T-helper 2 cell treated with Interferon-gamma antibody and Interleukin-4, amounts not matched to agents 5 μg/mL and 100 μg/mL, for 36 hours (primary cell): ENCODE measurements around the gene CMTR2.
A peak's percentile ranks its signal among the peaks of the same experiment; 100 is the strongest.
"Not testable (repeated sequence)": the region's sequence is repeated elsewhere in the genome, so short reads cannot be mapped to it uniquely, and the experiment has no call there.

Experiments used
- DNase-seq: peaks from one replicate; pipeline ENCODE4 v3.0.0; 2021; ENCODE audit warnings: low spot score
- H3K27ac Mint-ChIP-seq: one replicate; pipeline ENCODE4 v1.8.0; 2021; ENCODE audit warnings: mild to moderate bottlenecking, mixed read lengths
- H3K27me3 Mint-ChIP-seq: one replicate; pipeline ENCODE4 v1.8.0; 2021; ENCODE audit warnings: low read depth, mixed read lengths
- H3K36me3 Mint-ChIP-seq: one replicate; pipeline ENCODE4 v1.8.0; 2021; ENCODE audit warnings: low read depth, mixed read lengths
- H3K4me1 Mint-ChIP-seq: one replicate; pipeline ENCODE4 v1.8.0; 2021; ENCODE audit warnings: low read depth, mixed read lengths
- H3K4me3 Mint-ChIP-seq: one replicate; pipeline ENCODE4 v1.8.0; 2022; ENCODE audit warnings: mild to moderate bottlenecking, moderate library complexity, mixed read lengths
- H3K9me3 Mint-ChIP-seq: one replicate; pipeline ENCODE4 v1.8.0; 2021; ENCODE audit warnings: mixed read lengths

CMTR2 gene

GRCh38 chr16:71288890-71289731, at the start of gene CMTR2:
TSS of gene CMTR2 (minus strand) at chr16:71289402. CDS start at chr16:71285920, 3,482 bp downstream.
- no peaks in the 10 kb centered on the region for H3K9me3 Mint-ChIP-seq

DNA sequence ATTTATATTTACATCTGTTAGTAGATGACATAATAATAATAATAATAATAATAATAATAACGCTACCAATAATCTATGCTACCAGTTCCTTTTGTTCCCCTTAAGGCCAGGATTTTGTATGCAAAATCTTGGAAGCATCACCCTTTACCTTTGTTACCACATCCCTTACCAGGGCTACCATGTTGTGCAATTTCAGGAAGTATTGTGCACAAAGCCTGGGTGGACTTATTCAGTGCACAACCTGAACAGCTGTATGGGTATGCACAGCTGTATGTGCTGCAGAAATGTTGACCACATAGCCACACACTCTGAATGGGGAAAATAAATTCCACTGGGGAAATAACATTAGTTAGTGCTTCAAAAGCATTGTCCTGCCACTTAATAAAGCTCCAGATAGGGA, 49.4 kb upstream of the CMTR2 start:
- no peak for DNase-seq
- Mint-ChIP-seq H3K27me3 (peaks cover 5% of the 10 kb centered on the region), H3K36me3 (no peaks in the 10 kb centered on the region), H3K4me3 (no peak overlapping the region), H3K4me1 (peaks cover 3% of the 10 kb centered on the region), H3K27ac (no peak overlapping the region), H3K9me3 (no peaks in the 10 kb centered on the region)

More at GRCh38 chr16:71288890-71289731, at the start of gene CMTR2:
- Mint-ChIP-seq H3K4me3 (peak within 1 kb of the TSS; percentile 84), H3K4me1 (peaks cover 9% of the 10 kb centered on the region), H3K27me3 (peaks cover 13% of the 10 kb centered on the region), H3K36me3 (peaks cover 31% of the 10 kb centered on the region), H3K27ac (peak within 1 kb of the TSS; percentile 88)
- DNase-seq = peak; percentile 94

DNA sequence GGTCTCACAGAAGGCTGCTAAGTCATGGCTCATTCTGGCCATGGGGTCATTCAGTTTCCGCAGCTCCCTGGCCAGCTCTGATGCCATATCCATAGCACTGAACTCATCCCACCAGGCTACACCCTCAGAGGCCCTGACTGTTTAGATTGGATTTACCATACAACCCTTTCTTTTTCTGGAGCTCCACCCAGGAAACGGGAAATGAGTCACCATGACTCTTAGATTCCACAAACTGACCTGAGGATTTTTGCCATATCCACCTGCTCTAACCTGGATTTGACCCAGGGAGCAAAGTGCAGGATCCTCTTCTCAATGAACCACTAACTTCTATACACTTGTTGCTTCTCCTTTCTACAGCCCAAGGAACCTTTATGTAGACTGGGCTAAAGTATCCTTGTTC, 49.0 kb upstream of the CMTR2 start:
- no peak for DNase-seq
- no peak overlapping the region for H3K4me3 Mint-ChIP-seq
- peaks cover 3% of the 10 kb centered on the region for H3K4me1 Mint-ChIP-seq
- H3K9me3 Mint-ChIP-seq = no peaks in the 10 kb centered on the region
- no peaks in the 10 kb centered on the region for H3K36me3 Mint-ChIP-seq
- peaks cover 5% of the 10 kb centered on the region for H3K27me3 Mint-ChIP-seq
- no peak overlapping the region for H3K27ac Mint-ChIP-seq

DNA sequence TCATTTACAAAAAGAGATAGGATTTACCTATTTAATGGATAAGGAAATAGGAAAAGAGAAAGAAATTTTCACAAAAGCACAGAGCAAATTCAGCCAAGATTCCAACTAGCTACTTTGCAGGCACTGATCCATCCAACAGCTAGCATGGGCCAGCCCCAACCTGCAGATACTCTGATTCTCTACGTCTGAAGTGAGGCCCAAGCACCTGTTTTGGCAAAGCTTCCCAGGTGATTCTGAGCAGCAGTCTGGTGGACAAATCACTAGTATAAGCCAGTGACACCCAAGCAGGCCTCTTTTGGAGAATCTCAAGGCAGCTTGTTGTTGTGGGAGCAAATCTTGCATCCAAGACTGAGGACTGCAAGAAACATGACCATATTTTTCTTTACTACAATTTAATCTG, 48.4 kb upstream of the CMTR2 start:
- no peaks in the 10 kb centered on the region for H3K9me3 Mint-ChIP-seq
- no peak for DNase-seq
- peaks cover 5% of the 10 kb centered on the region for H3K27me3 Mint-ChIP-seq
- no peak overlapping the region for H3K27ac Mint-ChIP-seq
- H3K4me1 Mint-ChIP-seq = peaks cover 3% of the 10 kb centered on the region
- no peaks in the 10 kb centered on the region for H3K36me3 Mint-ChIP-seq
- H3K4me3 Mint-ChIP-seq = no peak overlapping the region

DNA sequence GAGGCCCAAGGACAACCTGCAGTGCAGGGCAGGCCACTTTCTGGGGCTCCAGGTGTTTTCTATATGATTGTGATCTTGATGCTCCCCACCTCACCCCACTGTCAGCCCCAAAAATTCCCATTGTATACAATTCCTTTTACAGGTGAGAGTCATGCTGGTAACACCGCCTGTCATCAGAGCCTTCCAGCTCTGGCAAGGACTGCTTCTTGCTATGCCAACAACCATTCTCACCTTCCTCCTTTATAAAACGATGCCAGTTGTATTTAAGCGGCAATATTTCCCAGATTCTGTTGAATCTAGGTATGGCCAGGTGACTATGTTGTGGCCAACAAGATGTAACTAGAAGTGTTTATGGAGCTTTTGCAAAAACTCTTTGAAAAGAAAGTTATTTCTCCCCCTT, 38.9 kb upstream of the CMTR2 start:
- Mint-ChIP-seq H3K9me3 (no peaks in the 10 kb centered on the region), H3K4me1 (no peaks in the 10 kb centered on the region), H3K27me3 (no peaks in the 10 kb centered on the region), H3K36me3 (no peaks in the 10 kb centered on the region), H3K27ac (no peak overlapping the region), H3K4me3 (no peak overlapping the region)
- DNase-seq = no peak

DNA sequence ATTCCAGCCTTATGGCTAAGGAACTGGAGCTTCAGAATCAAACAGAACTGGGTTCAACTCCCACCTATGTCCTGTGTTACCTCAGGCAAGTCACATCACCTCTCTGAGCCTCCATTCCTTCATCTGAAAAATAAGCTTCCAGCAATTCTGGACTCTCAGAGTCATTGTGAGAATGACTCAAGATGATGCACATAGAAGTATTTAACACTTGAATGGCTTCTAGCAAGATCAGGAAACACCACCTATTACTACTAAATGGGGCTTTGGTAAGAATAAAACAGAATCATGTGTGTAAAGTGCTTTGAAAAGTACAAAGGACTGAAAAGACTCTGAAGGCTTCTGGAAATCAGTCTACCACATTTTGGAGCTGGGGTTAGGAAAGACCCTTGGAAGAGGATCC, 38.5 kb upstream of the CMTR2 start:
- H3K4me1 Mint-ChIP-seq = no peaks in the 10 kb centered on the region
- no peaks in the 10 kb centered on the region for H3K36me3 Mint-ChIP-seq
- H3K27ac Mint-ChIP-seq = no peak overlapping the region
- no peak for DNase-seq
- no peaks in the 10 kb centered on the region for H3K9me3 Mint-ChIP-seq
- no peak overlapping the region for H3K4me3 Mint-ChIP-seq
- H3K27me3 Mint-ChIP-seq = no peaks in the 10 kb centered on the region

- Mint-ChIP-seq H3K27me3 (no peaks in the 10 kb centered on the region), H3K9me3 (no peaks in the 10 kb centered on the region), H3K4me1 (no peaks in the 10 kb centered on the region), H3K4me3 (no peak overlapping the region), H3K36me3 (no peaks in the 10 kb centered on the region), H3K27ac (no peak overlapping the region)
- no peak for DNase-seq
Measured at GRCh38 chr16:71319999-71320398, 30.8 kb upstream of the CMTR2 start.

GRCh38 chr16:71315269-71315668, 26.1 kb upstream of the CMTR2 start:
- DNase-seq = no peak
- Mint-ChIP-seq H3K27me3 (peaks cover 4% of the 10 kb centered on the region), H3K27ac (no peak overlapping the region), H3K9me3 (no peaks in the 10 kb centered on the region), H3K4me1 (no peaks in the 10 kb centered on the region), H3K36me3 (no peaks in the 10 kb centered on the region), H3K4me3 (no peak overlapping the region)

DNA sequence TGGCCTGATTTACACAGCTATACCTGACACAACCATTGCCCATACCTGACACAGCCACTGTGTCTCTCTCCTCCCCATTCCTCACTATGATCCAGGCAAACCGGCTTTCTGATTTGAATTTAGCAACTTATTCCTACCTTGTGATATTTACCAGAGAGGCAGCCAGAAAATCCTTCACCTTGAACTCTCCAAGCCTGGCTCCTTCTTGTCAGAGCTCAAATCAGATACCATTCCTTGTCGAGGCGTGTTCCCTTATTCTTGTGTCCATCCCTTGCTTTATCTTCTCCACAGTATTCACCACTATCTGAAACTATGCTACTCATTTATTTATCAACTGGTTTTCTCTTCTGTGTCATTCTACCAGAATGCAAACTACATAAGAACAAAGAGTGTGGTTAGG, 24.4 kb upstream of the CMTR2 start:
- H3K27me3 Mint-ChIP-seq, H3K9me3 Mint-ChIP-seq, DNase-seq, H3K4me1 Mint-ChIP-seq, H3K36me3 Mint-ChIP-seq, H3K4me3 Mint-ChIP-seq, H3K27ac Mint-ChIP-seq: not testable (repeated sequence)

DNA sequence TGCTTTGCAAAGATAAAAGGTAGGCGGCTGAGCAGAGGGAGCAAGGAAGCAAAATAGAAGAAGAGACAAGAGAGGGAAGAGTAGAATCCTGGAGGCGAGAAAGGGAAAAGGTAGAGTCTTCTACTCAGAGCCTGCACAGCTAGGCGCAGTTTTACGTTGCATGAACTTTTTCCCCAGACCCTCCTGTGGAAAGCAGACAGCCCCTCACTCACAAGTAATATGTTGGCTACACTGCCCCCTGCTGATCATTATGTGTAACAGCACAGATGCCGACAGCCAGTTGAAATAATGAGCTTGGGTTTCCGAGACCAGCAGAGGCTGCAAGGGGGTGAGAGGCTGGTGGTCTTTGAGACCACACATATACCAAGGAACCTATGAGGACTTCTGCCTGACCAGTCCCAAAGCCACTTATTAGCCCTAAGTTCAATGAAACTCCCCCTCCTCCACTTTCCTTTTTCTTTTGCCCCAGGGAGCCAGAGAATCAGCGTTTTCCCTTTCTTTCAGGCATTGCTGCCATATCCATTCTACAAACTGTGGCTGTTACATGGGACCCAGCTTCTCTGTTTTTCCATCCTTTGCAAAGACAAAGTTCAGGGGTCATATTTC, 22.5 kb upstream of the CMTR2 start:
- H3K9me3 Mint-ChIP-seq = no peaks in the 10 kb centered on the region
- no peaks in the 10 kb centered on the region for H3K4me1 Mint-ChIP-seq
- peak; percentile 10 for DNase-seq
- no peak overlapping the region for H3K4me3 Mint-ChIP-seq
- peaks cover 7% of the 10 kb centered on the region for H3K27me3 Mint-ChIP-seq
- no peak overlapping the region for H3K27ac Mint-ChIP-seq
- no peaks in the 10 kb centered on the region for H3K36me3 Mint-ChIP-seq

- Mint-ChIP-seq H3K27me3 (no peaks in the 10 kb centered on the region), H3K27ac (no peak overlapping the region), H3K9me3 (no peaks in the 10 kb centered on the region), H3K4me3 (no peak overlapping the region), H3K36me3 (no peaks in the 10 kb centered on the region), H3K4me1 (no peaks in the 10 kb centered on the region)
- no peak for DNase-seq
Measured at GRCh38 chr16:71303938-71304337, 14.7 kb upstream of the CMTR2 start.

- H3K4me1 Mint-ChIP-seq = no peaks in the 10 kb centered on the region
- H3K27me3 Mint-ChIP-seq = peaks cover 11% of the 10 kb centered on the region
- H3K9me3 Mint-ChIP-seq = no peaks in the 10 kb centered on the region
- no peak for DNase-seq
- H3K27ac Mint-ChIP-seq = no peak overlapping the region
- H3K4me3 Mint-ChIP-seq = no peak overlapping the region
- H3K36me3 Mint-ChIP-seq = no peaks in the 10 kb centered on the region
Measured at GRCh38 chr16:71297341-71297634, 8.1 kb upstream of the CMTR2 start.

DNA sequence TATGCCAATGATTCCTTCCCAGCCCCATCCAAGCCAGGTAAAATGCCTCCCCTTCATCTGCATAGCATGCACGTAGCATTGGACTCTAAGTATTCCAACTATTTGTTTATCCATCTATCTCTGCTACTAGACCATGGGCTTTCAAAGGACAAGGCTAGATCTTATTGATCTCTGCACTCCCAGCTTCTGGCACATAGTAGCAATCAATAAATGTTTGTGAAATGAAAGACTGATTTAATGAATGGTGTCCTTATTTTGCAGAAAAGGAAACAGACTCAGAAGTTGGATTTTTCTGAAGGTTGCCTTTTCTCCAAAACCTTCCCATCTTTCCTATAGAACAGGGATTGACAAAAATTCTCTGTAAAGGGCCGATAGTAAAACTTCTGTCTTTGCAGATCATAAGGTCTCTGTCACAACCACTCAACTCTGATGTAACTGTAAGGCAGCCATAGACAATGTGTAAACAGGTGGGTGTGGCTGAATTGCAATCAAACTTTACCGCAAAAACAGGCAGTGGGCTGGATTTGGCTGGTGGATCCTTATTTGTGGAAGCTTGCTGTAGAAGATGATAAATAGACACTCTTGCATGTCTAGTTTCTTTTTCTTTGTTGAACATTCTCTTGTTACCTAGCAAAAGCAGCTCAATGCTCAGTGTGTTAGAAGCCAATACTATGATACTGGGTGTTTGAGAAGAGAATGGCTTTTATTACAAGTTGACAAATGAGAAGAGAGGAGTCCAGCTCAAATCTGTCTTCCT, 7.6 kb upstream of the CMTR2 start:
- Mint-ChIP-seq H3K4me1 (no peaks in the 10 kb centered on the region), H3K4me3 (no peak overlapping the region), H3K36me3 (no peaks in the 10 kb centered on the region), H3K27ac (no peak overlapping the region), H3K27me3 (peaks cover 15% of the 10 kb centered on the region), H3K9me3 (no peaks in the 10 kb centered on the region)
- DNase-seq = no peak

- Mint-ChIP-seq H3K27ac (no peak overlapping the region), H3K4me1 (no peaks in the 10 kb centered on the region), H3K4me3 (no peak overlapping the region), H3K9me3 (no peaks in the 10 kb centered on the region), H3K27me3 (peaks cover 18% of the 10 kb centered on the region), H3K36me3 (no peaks in the 10 kb centered on the region)
- no peak for DNase-seq
Measured at GRCh38 chr16:71295950-71296349, 6.7 kb upstream of the CMTR2 start.
